Astrocyte of the hippocampus (primary cell): Measurements from ENCODE around the gene P2RY11.
A peak's percentile ranks its signal among the peaks of the same experiment; 100 is the strongest.

Experiments
- DNase-seq: peaks from one replicate; pipeline ENCODE4 v3.0.0; 2011; ENCODE audit warnings: low read depth, low spot score

The P2RY11 gene

GRCh38 chr19:10111405-10111811, at the start of gene P2RY11:
Gene P2RY11 (plus strand): TSS chr19:10111693. CDS start chr19:10111722, 29 bp downstream.
- DNase-seq, result no peak

- DNase-seq, result peak; percentile 34
Observed at GRCh38 chr19:10061717-10062310, 49.7 kb upstream of the P2RY11 start.

DNA sequence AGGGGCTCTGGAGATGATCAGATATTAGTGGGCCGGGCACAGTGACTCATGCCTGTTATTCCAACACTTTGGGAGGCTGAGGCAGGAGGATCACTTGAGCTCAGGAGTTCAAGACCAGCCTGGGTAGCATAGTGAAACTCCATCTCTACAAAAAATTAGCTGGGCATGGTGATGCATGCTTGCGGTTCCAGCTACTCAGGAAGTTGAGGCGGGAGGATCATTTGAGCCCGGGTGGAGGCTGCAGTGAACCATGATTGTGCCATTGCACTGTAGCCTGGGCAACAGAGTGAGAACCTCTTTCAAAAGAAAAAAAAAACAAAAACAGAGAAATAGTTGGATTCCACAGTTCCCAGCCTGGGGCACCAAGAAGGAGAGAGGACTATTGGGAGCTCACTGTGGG, 43.3 kb upstream of the P2RY11 start:
- no peak for DNase-seq

DNA sequence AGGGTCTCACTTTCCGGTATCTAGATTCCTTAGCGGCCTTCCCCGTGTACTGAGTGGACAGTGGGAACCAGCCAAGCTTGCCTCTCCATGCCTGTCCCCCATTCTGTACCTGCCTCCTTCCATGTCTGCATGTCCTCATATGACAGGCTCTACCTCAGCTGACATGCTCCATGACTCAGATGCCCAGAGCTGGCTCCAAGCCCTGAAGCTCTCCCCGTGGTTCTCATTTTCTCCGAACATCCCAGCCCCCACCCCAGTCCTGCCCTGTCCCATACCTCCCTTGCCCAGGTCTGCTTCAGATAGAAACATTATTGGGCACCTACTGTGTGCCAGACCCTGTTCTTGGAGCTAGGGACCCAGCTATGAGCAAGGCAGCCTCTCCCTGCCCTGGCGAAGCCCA, 42.4 kb upstream of the P2RY11 start:
- peak; percentile 22 for DNase-seq

- no peak for DNase-seq
Observed at GRCh38 chr19:10070730-10071446, 40.6 kb upstream of the P2RY11 start.

- DNase-seq, result peak; percentile 23
Observed at GRCh38 chr19:10074153-10074552, 37.3 kb upstream of the P2RY11 start.

DNA sequence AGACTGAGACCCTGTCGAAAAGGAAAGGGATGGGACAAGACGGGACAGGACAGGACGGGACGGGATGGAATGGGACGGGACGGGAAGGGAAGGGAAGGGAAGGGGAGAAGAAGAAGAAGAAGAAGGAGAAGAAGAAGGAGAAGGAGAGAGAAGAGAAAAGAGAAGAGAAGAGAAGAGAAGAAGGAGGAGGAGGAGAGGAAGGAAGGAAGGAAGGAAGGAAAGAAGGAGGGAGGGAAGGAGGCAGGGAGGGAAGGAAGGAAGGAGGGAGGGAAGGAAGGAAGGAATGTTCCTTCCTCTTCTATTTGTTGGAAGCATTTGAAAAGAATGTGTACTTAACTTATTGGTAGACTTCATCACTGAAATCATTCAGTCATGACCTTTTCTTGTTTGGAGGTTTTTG, 35.0 kb upstream of the P2RY11 start:
- DNase-seq, result no peak

DNA sequence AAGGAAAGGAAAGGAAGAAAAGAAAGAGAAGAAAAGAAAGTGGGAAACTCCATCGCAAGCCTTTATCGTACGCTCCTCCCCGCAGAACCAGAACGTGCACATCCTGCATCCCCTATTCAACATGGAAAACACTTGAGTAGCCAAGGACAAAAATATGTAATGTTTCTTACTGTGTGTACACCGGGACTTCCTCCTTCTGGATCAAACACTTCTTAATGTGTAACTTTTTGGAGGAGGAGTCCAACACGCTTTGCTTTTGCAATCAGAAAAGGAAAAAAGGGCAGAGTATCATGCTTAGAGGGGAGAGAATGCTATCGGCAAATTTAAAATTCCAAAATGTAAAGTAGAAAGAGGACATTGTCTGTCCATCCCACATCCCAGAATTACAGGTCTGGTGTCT, 33.2 kb upstream of the P2RY11 start:
- no peak for DNase-seq

GRCh38 chr19:10079031-10079453, 32.5 kb upstream of the P2RY11 start:
- DNase-seq, result no peak

- no peak for DNase-seq
Observed at GRCh38 chr19:10083911-10084310, 27.6 kb upstream of the P2RY11 start.

DNA sequence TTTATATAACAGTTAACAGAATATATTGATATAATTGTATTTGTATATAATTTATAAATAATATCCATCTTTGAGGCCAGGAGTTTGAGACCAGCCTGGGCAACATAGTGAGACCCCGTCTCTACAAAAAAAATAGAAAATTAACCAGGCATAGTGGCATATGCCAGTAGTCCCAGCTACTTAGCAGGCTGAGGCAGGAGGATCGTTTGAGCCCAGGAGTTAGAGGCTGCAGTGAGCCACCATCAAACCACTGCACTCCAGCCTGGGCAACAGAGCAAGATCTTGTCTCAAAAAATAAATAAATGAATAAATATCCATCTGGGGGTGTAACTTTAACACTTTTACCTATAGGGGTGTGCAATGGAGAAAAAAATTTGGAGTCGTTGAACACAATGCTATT, 26.7 kb upstream of the P2RY11 start:
- no peak for DNase-seq

DNA sequence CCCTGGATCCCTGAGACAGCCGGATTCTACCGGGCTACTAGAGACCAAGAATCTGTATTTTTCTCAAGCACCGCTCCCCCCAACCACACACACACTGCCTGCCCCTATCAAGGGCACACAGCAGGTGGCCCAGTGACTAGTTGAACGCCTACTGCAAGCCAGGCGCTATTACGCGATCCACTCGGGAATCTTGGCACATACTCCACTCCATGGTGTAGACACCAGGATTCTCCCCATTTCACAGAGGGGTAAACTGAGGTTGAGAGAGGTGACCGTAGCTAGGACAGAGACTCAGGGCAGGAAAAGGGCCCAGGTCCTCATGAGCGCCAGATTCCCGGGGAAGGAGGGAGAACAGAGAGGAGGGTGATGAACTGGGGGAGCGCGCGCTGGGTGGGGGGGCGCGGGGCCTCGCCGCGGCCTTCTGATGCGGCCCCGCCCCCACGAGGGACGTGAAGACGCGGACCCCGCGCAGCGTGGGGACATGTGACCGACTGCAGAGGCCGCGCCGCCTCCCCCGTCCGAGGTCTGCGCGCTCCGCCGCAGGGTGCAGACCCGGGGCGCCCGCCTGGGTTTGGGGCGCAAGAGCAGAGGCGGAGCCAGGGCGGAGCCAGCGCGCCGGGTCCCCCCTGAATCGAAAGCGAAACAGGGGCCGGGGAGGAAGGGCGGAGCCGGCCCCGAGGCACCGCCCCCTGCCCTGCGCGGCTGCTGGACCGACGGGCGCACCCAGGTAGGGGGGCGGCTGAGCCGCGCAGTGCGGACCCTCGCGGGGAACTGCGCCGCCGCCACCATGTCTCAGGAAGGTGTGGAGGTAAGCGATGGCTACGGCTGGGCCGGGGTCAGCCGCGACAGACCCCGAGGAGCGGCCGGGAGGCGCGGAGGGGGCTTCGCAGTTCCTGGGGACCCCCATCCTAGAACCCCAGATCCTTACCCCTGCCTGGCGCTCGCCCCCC, 25.6 kb upstream of the P2RY11 start, which contains the start of gene SHFL:
Gene SHFL, plus strand, starts transcription at position 677 of the 950 bp plus-strand sequence. Its CDS starts 111 bp downstream, at position 788.
- peak; percentile 82 for DNase-seq

DNA sequence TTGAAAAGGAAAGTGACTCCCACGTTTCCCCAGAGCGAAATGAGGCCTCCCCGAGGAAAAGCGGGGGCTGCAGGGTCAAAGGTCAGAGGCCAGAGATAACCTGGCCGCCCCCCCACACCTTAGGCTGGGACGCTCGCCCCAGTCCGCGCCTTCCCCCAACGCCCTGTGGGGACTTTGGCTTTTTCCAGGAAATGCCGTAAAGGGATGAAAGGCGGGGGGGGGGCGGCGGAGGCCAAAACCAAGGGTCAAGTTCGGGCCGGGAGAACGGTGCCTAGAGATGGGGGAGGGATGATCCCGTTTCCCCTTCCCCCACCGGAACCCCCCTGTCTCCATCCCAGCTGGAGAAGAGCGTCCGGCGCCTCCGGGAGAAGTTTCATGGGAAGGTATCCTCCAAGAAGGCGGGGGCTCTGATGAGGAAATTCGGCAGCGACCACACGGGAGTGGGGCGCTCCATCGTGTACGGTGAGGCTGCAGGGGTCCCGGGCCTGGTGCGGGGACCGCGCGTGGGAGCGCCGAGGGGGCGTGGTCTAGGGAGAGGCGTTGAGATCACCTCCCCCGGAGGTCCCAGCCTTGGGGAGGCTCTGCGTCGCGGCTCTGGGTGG, 24.8 kb upstream of the P2RY11 start:
- peak; percentile 35 for DNase-seq

DNA sequence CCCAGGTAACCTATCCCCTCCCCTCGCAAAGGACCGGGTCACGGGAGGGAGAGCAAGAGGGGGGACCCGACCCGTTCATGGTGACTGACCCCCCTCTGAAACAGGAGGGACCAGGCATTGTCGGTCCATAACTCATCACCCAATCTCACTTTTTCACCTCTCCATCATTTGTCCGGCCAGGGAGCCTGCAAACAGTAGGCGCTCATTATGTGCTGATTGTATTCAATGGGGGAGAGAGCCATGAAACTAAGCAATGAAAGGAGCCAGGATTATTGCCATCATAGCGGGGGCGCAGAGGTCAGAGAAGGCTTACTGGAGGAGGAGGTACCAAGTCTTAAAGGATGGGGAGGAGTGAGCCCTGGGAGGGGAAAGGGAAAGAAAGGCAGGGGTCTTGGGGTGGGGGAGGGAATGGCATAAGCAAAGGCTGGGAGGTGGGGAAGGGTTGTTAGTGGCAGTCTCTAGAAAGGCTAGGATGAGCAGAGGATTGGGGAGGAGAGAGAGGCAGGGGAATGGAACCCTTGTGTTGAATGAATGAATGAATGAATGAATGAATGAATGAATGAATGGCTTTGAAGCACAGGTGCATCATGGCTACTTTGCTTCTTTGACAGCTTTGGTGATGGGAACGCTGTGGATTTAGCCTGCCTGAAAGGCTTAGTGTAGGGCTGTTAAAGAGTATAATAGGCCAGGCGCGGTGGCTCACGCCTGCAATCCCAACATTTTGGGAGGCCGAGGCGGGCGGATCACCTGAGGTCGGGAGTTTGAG, 24.0 kb upstream of the P2RY11 start:
- DNase-seq, result no peak

DNA sequence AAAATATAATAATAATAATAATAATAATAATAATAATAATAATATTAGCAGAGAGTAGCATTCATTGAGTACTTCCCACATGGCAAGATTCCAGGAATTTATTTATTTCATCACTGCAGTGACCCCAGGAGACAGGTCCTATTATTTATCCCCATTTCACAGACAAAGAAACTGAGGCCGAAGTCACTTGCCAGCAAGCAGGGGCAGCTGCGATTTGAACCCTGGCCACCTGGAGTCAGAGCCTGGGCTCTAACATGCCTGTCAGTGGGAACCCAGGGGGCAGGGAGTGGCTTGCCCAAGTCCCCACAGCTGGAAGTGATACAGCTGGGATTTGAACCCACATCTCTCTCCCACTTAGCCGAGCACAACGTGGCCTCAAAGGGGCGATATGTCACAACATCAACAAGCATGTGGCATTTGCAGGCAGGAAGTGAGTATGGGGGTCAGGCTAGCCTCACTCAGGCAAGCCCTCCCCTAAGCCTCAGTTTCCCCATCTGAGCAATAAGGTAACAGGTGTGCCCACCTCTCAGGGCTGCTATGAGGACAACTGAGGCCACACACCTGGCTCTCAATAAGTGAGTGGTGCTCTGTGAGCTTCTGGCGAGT, 22.4 kb upstream of the P2RY11 start:
- DNase-seq, result no peak

DNA sequence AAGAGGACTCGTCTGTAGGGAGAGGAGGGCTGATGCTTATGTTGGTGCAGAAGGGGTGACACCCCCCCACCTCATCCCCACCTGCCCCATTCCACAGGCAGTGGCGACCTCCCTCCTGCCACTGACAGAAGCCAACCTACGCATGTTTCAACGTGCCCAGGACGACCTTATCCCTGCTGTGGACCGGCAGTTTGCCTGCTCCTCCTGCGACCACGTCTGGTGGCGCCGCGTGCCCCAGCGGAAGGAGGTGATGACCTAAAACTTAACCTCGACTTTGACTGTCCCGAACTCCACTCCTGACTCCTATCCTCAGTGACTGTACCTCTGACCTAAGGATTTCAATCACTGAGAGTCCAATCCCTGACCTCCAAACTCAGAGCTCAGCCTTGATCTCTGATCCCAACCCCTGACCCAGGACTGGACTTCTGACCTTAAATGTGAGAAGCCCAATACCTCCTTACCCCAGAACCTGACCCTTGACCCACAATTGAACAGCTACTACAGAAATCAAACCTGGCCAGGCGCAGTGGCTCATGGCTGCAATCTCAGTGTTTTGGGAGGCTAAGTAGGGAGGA, 21.6 kb upstream of the P2RY11 start:
- DNase-seq, result no peak

DNA sequence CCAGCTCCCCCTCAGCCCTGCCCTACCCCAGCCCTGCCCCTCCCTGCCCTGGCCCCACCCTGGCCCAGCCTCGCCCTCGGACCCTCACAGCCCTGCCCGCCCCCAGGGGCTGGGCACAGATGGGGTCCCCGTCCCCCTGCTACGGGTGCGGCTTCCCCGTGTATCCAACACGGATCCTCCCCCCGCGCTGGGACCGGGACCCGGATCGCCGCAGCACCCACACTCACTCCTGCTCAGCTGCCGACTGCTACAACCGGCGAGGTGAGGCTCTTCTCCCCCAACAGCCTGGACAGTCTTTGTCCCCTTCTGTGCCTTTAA, 20.2 kb upstream of the P2RY11 start:
- DNase-seq, result no peak

- DNase-seq, result no peak
Observed at GRCh38 chr19:10091895-10092641, 19.4 kb upstream of the P2RY11 start.

DNA sequence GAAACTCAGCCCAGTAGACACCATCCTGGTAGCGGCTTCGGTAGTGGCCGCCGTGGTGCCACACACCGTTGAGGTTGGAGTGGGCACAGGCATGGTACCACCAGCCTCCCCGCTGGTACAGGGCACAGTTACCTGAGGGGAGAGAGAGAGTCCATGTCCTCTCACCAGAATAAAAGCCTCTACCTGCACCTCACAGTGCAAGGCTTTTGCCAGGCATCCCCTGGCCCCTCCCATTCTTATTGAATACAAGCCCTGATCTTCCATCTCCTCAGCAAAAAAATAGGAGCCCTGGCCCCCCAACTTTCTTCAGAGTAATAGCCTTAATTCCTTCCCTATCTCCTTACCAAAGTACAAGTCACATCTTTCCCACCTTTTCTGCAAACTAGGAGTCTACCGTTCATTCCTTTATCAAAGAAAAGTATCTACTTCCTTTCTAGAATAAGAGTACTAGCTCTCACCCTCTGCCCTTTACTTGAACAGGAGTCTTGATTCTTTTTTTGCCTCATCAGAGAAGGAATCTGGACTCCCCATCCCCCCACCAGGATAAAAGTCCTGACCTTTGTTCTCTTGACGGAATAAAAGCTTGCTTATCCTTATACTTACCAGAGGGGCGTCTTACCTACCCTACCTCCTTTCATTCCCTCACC, 18.7 kb upstream of the P2RY11 start:
- DNase-seq, result no peak
